A204.1 (cell line): ENCODE measurements around the gene FNIP2.
"Not testable (repeated sequence)": the region's sequence is repeated elsewhere in the genome, so short reads cannot be mapped to it uniquely, and the experiment has no call there.

ENCODE experiments used
- FAIRE-seq: peaks from 2 replicates; lab custom pipeline; 2012; peaks lifted over from hg19 to GRCh38; lab: Jason Lieb, UNC

FNIP2 gene

DNA sequence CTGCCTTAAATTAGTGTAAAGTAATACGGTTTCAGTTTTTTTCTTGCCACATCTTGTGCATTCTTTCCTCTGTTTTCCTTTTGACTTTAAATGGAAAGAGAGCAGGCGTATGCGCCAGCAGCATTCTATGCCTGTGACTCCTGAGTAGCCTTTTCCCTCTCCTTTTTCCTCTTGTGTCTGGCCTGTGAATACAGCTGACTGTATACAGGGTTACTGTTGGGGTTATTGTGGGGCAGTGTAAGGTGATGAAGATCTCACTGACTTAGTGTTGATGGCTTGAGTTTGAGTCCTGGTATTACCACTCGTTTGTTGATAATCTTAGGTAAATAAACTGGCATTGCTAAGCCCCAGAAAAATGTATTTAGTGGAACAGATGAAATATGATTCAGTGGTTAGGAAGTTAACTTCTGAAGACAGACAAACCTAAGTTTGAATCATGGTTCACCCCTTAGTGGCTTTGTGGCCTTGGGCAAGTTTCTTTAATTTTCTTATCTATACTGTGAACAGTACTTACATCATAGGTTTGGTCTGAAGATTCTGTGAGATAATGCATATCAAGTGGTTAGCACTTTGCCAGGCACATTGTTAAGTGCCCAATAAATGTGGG, 105.1 kb downstream of the FNIP2 start:
- FAIRE-seq: no peak

DNA sequence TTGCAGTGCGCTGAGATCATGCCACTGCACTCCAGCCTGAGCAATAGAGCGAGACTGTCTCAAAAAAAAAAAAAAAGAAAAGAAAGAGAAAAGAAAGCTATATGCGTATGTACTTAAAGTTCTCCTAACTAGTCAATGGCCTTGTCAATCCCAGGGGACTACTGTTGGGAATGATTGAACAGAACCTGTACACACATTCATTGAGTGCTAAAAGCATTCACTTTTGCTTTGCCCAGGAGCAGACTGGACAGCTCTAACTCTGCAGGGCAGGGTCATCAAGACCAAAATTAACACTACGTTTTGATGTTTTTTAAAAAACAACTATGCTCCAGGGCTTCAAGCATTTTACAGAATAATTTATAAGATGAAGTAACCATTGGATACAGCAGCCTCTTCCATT, 106.2 kb downstream of the FNIP2 start:
- FAIRE-seq: no peak

DNA sequence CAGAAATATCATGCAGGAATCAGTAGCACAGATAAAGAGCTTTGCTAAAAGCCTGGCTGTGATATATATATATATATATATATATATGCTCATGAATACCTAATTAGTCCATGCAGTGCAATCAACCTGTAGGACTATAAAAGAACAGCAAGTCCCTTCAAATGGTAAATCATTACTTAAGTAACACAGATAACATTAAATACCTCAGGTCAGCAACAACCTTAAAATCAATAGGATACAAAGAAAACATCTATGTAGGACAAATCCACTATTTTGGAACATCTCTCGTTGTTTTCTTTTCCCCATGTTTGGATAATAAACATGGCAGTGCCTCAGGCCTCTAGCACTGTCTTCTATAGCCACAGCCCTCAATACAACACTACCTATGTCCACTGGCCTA, 106.6 kb downstream of the FNIP2 start:
- FAIRE-seq: no peak

DNA sequence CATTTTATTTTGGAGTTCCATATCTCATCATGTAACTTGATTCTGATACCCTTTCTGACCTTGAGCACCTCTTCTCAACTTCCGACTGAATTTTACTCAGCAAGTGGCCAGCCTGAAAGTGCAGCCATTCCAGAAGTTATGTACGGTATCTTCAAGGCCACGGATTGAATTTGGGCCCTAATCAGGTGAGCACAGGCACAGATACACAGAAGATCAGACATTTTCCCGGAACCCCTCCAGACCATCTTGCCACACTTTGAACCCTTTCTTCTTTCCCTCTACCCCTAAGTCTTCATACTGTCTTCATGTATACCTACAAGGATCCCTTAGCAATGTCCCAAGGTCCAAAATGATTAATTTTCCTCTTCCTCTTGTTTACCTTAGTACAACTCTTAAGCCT, 108.2 kb downstream of the FNIP2 start:
- FAIRE-seq: no peak

DNA sequence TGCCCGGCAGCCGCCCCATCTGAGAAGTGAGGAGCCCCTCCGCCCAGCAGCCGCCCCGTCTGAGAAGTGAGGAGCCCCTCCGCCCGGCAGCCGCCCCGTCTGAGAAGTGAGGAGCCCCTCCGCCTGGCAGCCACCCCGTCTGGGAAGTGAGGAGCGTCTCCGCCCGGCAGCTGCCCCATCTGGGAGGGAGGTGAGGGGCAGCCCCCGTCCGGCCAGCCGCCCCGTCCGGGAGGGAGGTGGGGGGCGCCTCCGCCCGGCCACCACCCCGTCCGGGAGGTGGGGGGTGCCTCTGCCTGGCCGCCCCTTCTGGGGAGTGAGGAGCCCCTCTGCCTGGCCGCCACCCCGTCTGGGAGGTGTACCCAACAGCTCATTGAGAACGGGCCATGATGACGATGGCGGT, 113.3 kb downstream of the FNIP2 start:
- not testable (repeated sequence) for FAIRE-seq

DNA sequence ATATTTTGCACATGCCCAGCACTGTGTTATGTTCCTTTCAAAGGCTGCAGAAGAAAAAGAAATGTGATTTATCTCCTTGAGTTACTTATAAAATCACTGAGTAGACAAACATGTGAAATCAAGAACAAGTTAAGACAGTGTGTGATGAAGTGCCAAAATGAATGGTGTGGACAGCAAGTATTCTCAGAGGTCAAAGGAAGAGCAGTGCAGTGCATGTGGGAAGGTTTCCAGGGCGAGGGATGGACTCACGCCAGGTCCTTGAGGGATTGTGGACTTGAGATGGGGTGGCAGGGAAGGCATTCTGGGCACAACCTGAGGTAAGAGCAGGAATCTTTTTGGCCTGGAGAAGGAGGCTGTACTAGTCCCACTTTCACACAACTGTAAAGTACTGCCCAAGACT, 115.5 kb downstream of the FNIP2 start:
- FAIRE-seq: no peak

DNA sequence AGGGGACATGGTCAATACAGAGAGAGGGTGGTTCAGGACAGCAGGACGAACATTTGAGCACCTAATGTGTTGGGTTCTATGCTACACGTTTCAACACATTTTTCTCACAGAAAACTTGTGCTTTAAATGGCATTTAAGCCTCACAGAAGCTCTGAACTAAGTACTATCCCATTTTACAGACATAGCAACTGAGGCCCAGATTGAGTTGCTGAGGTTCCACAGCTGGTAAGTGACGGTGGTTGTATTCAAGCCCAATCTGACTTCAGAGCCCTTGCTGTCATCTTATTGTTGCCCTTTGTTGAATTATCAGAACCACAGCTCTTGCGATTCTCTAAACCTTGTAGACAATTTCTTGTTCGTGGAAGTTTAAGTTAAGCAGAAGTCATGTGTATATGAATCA, 116.7 kb downstream of the FNIP2 start:
- FAIRE-seq: no peak

DNA sequence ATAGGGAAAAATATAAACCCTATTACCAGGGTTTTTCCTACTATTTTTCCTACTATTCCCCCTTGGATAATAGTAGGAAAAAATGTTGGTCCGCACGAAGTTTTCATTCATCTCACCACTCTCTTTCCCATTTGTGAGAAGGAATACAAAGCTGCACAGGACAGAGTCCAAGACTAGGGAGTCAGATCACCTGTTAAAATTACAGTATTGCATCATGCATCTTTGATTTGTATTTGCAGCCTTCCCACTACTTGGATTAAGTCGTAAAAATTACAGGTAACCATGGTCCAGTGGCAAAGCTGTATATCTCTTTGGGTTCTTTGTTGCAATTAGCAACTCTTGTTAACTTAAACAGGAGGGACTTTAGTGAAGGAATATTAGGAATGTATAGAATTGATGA, 121.5 kb downstream of the FNIP2 start:
- no peak for FAIRE-seq

DNA sequence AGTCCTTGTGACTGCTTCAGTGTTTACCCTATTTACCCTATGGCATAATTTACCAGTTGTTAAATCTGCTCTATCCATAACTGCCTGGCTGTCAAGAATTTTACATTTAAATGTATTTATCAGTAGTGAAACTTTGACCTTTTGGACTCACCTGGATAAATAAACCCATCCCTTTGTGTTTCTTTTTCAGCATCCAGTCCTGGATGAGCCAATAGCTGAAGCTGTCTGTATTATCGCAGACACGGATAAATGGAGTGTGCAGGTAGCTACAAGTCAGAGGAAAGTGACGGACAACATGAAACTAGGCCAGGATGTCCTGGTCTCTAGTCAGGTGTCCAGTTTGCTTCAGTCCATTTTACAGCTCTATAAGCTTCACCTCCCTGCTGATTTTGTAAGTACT, 122.4 kb downstream of the FNIP2 start:
- no peak for FAIRE-seq

DNA sequence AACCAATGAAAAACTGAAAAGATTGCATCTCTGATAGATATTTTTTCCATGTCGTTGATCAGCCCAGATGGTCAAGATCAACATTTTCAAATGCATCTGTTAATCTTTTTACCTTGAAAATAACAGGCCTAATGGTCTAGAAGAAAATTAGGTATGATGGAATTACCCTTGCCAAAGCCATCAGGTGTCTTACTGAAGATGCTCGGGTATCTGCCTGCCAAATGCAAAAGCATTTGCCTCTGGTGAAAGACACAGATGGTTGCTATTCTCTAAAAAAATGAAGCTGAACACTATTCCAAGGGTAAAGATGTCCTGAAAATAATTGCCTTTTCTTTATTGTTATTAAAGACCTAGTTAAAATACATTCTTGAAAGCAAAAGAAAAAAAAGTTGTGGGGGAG, 126.0 kb downstream of the FNIP2 start:
- no peak for FAIRE-seq

DNA sequence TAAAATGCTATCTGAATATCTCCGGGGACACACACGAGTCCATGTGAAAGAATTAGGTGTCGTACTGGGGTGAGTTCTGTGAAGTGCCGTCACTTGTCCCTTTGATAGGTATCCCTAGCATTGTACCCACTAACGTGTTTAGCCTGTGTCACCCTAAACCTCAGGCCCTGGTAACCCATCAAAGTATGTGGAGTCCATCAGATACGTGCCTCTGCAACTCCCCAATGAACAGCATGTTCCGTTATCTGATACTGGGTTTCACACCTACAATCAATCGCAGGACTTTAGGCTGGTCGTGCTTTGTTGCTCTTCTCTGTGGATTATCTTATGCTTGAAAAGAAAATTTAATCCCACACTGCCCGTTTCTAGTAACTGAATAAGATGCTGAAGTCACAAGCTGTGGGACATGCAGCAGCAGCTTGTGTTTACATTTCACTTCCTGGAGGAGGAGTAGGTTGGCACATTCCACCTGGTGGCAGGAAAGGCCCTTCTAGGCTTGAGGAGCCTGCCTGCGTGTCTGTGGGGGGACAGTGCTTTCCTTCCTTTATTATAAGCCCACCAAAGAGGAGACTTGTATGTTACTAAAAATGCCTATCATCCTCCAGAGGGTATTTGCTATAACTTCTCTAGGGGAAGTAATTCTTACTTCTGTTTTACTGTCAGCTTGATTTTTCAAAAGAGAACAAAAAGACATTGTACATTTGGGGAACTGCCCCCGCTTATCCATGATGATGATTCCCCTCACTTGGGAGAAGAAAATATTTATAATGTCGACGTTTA, 127.2 kb downstream of the FNIP2 start:
- no peak for FAIRE-seq

DNA sequence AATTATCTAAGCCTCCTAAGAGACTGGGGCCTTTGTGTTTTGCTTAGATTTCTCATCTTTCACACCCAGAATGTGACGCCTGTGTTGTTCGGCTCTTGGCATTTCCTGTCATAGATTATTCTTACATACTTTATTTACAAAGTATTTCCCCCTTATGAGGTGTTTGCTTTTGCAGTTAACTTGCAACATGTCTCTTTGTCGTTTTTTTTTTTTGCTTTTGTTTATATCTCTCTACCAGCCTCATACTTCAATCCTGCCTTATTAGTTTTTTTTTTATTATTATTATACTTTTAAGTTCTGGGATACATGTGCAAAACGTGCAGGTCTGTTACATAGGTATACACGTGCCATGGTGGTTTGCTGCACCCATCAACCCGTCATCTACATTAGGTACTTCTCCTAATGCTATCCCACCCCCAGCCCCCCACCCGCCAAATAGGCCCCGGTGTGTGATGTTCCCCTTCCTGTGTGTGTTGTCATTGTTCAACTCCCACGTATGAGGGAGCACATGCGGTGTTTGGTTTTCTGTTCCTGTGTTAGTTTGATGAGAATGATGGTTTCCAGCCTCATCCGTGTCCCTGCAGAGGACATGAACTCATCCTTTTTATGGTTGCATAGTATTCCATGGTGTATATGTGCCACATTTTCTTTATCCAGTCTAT, 127.9 kb downstream of the FNIP2 start:
- FAIRE-seq: not testable (repeated sequence)

DNA sequence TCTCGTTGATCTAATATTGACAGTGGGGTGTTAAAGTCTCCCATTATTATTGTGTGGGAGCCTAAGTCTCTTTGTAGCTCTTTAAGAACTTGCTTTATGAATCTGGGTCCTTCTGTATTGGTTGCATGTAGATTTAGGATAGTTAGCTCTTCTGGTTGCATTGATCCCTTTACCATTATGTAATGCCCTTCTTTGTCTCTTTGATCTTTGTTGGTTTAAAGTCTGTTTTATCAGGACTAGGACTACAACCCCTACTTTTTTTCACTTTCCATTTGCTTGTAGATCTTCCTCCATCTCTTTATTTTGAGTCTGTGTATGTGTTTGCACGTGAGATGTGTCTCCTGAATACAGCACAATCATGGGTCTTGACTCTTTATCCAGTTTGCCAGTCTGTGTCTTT, 131.6 kb downstream of the FNIP2 start:
- FAIRE-seq: not testable (repeated sequence)

DNA sequence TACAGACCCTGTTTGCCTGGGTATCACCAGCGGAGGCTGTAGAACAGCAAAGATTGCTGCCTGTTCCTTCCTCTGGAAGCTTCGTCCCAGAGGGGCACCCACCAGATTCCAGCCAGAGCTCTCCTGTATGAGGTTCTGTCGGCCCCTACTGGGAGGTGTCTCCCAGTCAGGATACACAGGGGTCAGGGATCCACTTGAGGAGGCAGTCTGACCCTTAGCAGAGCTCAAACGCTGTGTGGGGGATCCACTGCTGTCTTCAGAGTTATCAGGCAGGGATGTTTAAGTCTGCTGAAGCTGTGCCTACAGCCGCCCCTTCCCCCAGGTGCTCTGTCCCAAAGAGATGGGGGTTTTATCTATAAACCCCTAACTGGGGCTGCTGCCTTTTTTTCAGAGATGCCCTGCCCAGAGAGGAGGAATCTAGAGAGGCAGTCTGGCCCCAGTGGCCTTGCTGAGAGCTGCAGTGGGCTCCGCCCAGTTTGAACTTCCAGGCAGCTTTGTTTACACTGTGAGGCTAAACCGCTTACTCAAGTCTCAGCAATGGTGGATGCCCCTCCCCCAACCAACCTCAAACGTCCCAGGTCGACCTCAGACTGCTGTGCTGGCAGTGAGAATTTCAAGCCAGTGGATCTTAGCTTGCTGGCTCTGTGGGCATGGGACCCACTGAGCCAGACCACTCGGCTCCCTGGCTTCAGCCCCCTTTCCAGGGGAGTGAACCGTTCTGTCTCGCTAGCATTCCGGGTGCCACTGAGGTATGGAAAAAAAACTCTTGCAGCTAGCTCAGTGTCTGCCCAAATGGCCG, 133.7 kb downstream of the FNIP2 start:
- FAIRE-seq: not testable (repeated sequence)

DNA sequence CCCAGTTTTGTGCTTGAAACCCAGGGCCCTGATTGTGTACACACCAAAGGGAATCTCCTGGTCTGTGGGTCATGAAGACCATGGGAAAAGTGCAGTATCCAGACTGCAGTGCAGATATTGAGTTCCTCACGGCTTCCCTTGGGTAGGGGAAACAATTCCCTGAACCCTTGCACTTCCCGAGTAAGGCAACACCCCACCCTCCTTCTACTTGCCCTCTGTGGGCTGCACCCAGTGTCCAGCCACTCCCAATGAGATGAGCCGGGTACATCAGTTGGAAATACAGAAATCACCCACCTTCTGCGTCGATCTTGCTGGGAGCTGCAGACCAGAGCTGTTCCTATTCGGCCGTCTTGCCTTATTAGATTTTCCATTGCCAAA, 134.2 kb downstream of the FNIP2 start:
- no peak for FAIRE-seq

DNA sequence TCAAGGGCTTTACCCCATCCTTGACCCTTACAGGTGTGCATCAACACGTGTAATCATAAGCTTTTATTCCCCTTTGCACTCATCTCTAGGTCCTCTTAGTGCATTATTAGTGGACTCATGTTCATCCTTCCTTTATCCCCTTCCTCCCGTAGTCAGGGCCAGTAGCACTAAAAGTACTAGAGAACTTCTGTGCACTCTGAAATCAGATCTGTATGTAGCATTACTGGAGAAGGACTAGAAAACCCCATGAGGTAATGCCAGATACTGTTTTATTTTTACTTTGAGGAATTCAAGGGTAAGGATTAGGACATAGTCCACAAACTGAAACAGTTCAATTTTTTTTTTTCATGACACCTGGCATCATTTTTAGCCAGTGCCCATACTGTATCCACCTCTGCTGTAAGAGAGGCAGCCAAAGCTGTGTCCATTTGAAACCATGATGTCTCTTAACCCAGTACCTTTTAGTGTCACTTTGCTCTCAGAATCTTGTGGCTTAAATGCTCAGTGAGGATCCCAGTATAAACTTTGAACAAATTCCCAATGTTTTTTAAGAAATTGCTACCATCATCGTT, 134.7 kb downstream of the FNIP2 start:
- no peak for FAIRE-seq

DNA sequence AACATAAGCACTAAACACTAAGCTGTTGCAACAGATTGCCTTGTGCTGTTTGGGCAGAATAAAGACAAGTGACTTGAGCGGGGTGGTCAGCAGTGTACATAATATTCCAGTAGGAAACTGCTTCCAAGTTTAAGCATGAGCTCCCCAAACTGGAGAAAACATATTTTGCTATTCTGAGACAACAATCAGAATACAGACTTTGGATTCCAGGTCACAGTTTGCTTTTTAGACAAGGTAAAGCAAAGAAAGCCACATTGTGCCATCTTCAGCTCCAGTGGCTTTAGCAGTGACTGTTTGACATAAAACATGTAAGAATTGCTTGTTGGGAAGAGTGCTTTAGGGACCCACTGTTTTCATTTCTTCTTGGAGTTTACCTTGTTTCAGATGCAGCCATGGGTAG, 136.0 kb downstream of the FNIP2 start:
- FAIRE-seq: no peak

DNA sequence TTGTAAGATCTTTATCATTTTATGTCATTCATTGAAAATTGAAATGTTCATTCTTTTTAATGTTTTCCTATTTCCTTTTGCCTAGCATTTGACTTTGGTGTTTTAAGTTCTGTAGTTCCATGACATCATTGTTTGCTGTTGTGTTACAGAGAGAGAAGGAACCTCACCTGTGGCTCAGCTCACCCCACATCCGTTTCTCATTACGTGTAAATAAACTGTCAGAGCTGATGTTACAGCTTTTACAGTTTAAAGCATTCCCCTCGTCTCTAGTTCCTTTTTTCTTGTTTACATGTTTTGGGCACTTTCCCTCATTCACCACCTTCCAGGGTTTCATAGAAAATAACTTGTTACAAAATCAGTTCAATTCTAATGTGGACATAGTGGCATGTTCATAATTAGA, 137.2 kb downstream of the FNIP2 start:
- FAIRE-seq: no peak

DNA sequence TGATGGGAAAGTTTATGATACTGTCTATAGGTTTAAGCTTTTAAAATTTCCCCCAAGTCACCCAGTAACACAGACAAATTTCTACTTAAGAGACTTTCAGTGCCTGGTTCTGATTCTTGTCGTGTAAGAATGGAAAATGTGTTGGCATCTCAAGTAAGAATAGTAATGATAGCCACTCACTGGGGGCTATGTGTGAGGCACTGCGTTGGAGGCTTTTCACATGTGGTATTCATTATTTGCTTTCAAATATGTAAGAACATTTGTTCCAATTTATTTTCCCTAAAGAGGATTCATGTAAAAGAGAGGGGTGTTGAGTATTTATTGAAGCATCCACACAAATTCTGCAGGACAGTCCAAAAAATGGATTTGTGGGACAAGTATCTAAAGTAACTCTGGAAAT, 143.6 kb downstream of the FNIP2 start:
- no peak for FAIRE-seq

DNA sequence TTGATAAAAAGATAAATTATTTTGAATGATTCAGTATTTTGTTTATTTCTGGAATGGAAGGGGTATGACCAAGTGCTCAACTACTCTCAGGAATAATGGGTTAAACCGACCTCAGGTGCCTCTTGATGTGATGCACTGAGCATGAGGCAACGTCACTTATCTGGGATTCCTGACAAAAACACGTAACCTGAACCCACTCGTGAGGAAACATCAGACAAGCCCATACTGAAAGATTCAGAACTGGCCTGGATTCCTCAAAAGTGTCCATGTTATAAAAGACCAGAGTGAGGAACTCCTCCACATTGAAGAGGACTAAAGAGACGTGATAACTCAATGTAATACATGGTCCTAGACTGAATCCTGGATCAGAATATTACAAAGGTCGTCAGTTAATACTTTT, 144.0 kb downstream of the FNIP2 start:
- FAIRE-seq: no peak

DNA sequence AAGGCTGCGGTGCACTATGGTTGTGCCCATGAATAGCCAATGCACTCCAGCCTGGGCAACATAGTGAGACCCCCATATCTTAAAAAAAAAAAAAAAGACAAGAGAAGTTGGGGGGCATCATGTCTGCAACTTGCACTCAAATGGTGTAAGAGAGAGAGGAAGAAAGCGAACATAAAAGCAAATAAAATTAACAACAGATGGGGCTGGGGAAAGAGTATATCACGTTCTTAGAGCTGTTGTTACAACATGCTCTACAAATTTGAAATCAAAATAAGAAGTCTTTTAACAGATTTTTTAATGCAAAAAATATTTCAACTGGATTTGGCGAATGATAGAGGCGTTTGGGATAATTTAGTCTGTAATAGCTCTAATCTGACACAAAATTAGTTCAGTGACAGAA, 144.9 kb downstream of the FNIP2 start:
- no peak for FAIRE-seq

DNA sequence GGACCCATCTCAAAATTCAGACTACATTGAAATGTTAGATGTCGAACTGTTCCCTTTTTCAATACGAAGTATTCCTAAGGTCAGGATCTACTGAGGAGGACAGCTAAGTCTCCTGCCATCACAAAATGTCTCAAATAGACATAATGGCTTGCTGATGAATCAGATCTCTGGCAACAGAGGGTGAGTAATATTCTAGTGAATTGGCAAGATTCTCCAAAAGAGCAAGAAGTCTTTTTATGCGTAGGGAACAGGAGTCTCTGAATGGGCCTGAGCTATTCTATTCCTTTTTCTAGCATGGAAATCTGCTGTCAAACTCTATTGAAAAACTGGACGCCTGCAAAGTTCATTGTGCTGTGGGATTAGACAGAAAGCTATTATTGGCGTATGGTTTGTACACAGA, 145.4 kb downstream of the FNIP2 start:
- FAIRE-seq: no peak
